Kidney (tissue), 14 donors: Measurements from ENCODE around the gene CES3. TPM values are rescaled to one million over a fixed set of nuclear protein-coding genes. Genes with fewer than 3 reads are reported as not detected.

ENCODE experiments used
- DNase-seq, 5 donors: peaks; one replicate each; pipeline ENCODE4 v3.0.0-alpha.2; 2013 to 2020
- FAIRE-seq: peaks from 2 replicates; lab custom pipeline; 2012; peaks lifted over from hg19 to GRCh38; lab: Jason Lieb, UNC
- H3K27ac ChIP-seq, 2 donors: one replicate each; pipeline ENCODE4 v1.7.0; 2013; ENCODE audit warnings: low read depth in 2 of 2, low read length in 2 of 2, inconsistent platforms in 1 of 2
- H3K27me3 ChIP-seq: one replicate; pipeline ENCODE4 v1.7.1; 2013; ENCODE audit warnings: low read length, inconsistent platforms; ENCODE audit not compliant: control insufficient read depth, insufficient read depth
- H3K36me3 ChIP-seq, 3 donors: one replicate each; pipeline versions ENCODE4 v1.7.0 to v1.7.1; 2013; ENCODE audit warnings: low read length in 3 of 3, control low read depth in 1 of 3, inconsistent platforms in 1 of 3; ENCODE audit not compliant: insufficient read depth in 3 of 3, control insufficient read depth in 2 of 3
- H3K4me1 ChIP-seq, 3 donors: one replicate each; pipeline versions ENCODE4 v1.7.0 to v1.7.1; 2013; ENCODE audit warnings: low read length in 3 of 3, inconsistent platforms in 1 of 3, low read depth in 1 of 3; ENCODE audit not compliant: control insufficient read depth in 2 of 3, insufficient read depth in 2 of 3
- H3K4me3 ChIP-seq, 3 donors: one replicate each; pipeline versions ENCODE4 v1.7.0 to v1.8.1; 2013; ENCODE audit warnings: low read length in 3 of 3, control low read depth in 1 of 3, inconsistent platforms in 1 of 3
- H3K9ac ChIP-seq, 3 donors: one replicate each; pipeline versions ENCODE4 v1.7.0 to v1.7.1; 2013; ENCODE audit warnings: low read length in 3 of 3, control low read depth in 1 of 3, inconsistent platforms in 1 of 3
- H3K9me3 ChIP-seq, 3 donors: one replicate each; pipeline versions ENCODE4 v1.7.0 to v1.7.1; 2013; ENCODE audit warnings: low read length in 3 of 3, control low read depth in 1 of 3, inconsistent platforms in 1 of 3; ENCODE audit not compliant: control insufficient read depth in 2 of 3, insufficient read depth in 1 of 3
- CTCF ChIP-seq: IDR thresholded peaks from 3 replicates; pipeline ENCODE4 v1.5.1; 2012; ENCODE audit warnings: mild to moderate bottlenecking, moderate library complexity, borderline replicate concordance; ENCODE audit not compliant: insufficient read depth; ENCODE audit errors: extremely low read depth
- intact Hi-C: fragments of 100-400 bp; cut with DNase I; formaldehyde crosslinking; loops from one replicate; pipeline ENCODE4 v1.11.1; 2022
- polyA plus RNA-seq: library from polyadenylated mRNA; stranded (reverse); fragments of 350-450 nt; fragmentation: Illumina TruSeq; extraction: RNeasy Lipid Tissue Mini Kit (QIAGEN cat#74804); gene quantifications from one replicate; pipeline ENCODE4 v1.2.3, GENCODE V29; 2014; ENCODE audit warnings: low read depth, low replicate concordance; ENCODE audit not compliant: insufficient read depth
- total RNA-seq: library from RNA; stranded (reverse); fragmentation: NEBNext Ultra II Directional; extraction: Animal tissue kit (Norgen Biotek cat#: 25700); gene quantifications from one replicate; pipeline ENCODE4 v1.2.1, GENCODE V29; 2021
- donor health status: control.
- donor health status: control.
- donor health status: control.
- donor health status: control.
- donor health status: control.
- donor health status: DM: yes; HTN: yes; CAD: no.
- donor health status: Normal renal cell carcinoma (clear cell type).

Gene CES3
- total and polyA plus RNA-seq, 2 donors from 2014 or later, result 2.1 to 7.8 TPM

- DNase-seq, result no peak
- H3K27me3 ChIP-seq, result no peaks in the 10 kb centered on the region
- no peak for FAIRE-seq
- H3K4me1 ChIP-seq, result peaks cover 0 to 3% (median 0%) of the 10 kb centered on the region in 3 donors
- H3K9me3 ChIP-seq, result no peaks in the 10 kb centered on the region
- TF ChIP-seq CTCF, result no peak
- no peak overlapping the region for H3K4me3 ChIP-seq
- intact Hi-C loops, result no loop called here
- H3K27ac ChIP-seq, result no peak overlapping the region
- no peaks in the 10 kb centered on the region for H3K36me3 ChIP-seq
- H3K9ac ChIP-seq, result no peak overlapping the region
Observed at GRCh38 chr16:67022531-67023214, 61.6 kb downstream of the CES3 start.

DNA sequence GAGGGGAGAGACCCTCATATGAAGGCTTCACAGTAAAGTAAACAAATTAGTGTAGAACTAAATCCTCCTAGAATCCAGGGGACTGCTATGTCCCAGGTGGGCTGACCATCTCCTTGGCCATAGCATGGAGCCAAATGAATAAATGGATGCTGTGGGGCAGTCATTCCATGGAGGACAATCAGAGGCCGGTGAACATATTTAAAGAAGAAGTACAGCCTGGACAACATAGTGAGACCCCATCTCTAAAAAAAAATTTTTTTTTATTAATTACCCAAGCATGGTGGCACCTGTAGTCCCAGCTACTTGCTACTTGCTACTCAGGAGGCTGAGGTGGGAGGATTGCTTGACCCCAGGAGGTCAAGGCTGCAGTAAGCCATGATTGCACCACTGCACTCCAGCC, 62.6 kb downstream of the CES3 start:
- Histone ChIP-seq H3K9ac (no peak overlapping the region), H3K36me3 (no peaks in the 10 kb centered on the region), H3K27ac (no peak overlapping the region), H3K4me3 (no peak overlapping the region), H3K9me3 (no peaks in the 10 kb centered on the region), H3K4me1 (peaks cover 0 to 3% (median 3%) of the 10 kb centered on the region in 3 donors), H3K27me3 (no peaks in the 10 kb centered on the region)
- DNase-seq (no peak), FAIRE-seq (no peak)
- intact Hi-C loops, result no loop called here
- no peak for TF ChIP-seq CTCF

Other genes starting within 250 kb of the CES3 start
- gene DYNC1LI2, start 209.7 kb upstream of the CES3 start, total RNA-seq, result 119 TPM
- gene DYNC1LI2, start 209.7 kb upstream of the CES3 start, polyA plus RNA-seq, result 32.0 TPM
- gene TERB1, start 159.7 kb upstream of the CES3 start, total RNA-seq, result 0.19 TPM
- gene TERB1, start 159.7 kb upstream of the CES3 start, polyA plus RNA-seq, result not detected
- gene NAE1, start 130.3 kb upstream of the CES3 start, total RNA-seq, result 45.6 TPM
- gene NAE1, start 130.3 kb upstream of the CES3 start, polyA plus RNA-seq, result 37.5 TPM
- not detected for gene CA7, start 116.9 kb upstream of the CES3 start, total RNA-seq
- gene CA7, start 116.9 kb upstream of the CES3 start, polyA plus RNA-seq, result not detected
- gene PDP2, start 80.8 kb upstream of the CES3 start, total RNA-seq, result 9.2 TPM
- gene PDP2, start 80.8 kb upstream of the CES3 start, polyA plus RNA-seq, result 5.1 TPM
- gene CDH16, start 42.4 kb upstream of the CES3 start, total RNA-seq, result 1,188 TPM
- gene CDH16, start 42.4 kb upstream of the CES3 start, polyA plus RNA-seq, result 1,180 TPM
- 90.9 TPM for gene RRAD, start 35.7 kb upstream of the CES3 start, total RNA-seq
- gene RRAD, start 35.7 kb upstream of the CES3 start, polyA plus RNA-seq, result 14.3 TPM
- 71.2 TPM for gene CIAO2B, start 26.9 kb upstream of the CES3 start, total RNA-seq
- 284 TPM for gene CIAO2B, start 26.9 kb upstream of the CES3 start, polyA plus RNA-seq
- 72.1 TPM for gene CES2, start 25.8 kb upstream of the CES3 start, total RNA-seq
- 76.9 TPM for gene CES2, start 25.8 kb upstream of the CES3 start, polyA plus RNA-seq
- 31.7 TPM for gene CES4A, start 27.3 kb downstream of the CES3 start, total RNA-seq
- gene CES4A, start 27.3 kb downstream of the CES3 start, polyA plus RNA-seq, result 14.9 TPM
- gene CBFB, start 67.9 kb downstream of the CES3 start, total RNA-seq, result 57.3 TPM
- 9.7 TPM for gene CBFB, start 67.9 kb downstream of the CES3 start, polyA plus RNA-seq
- gene PHAF1, start 148.7 kb downstream of the CES3 start, total RNA-seq, result 16.9 TPM
- 14.3 TPM for gene PHAF1, start 148.7 kb downstream of the CES3 start, polyA plus RNA-seq
- gene B3GNT9, start 189.7 kb downstream of the CES3 start, total RNA-seq, result 16.7 TPM
- gene B3GNT9, start 189.7 kb downstream of the CES3 start, polyA plus RNA-seq, result 12.1 TPM
- 27.1 TPM for gene TRADD, start 198.6 kb downstream of the CES3 start, total RNA-seq
- gene TRADD, start 198.6 kb downstream of the CES3 start, polyA plus RNA-seq, result 30.2 TPM
- gene FBXL8, start 198.7 kb downstream of the CES3 start, total RNA-seq, result 19.8 TPM
- 9.5 TPM for gene FBXL8, start 198.7 kb downstream of the CES3 start, polyA plus RNA-seq
- gene HSF4, start 203.5 kb downstream of the CES3 start, total RNA-seq, result 37.9 TPM
- 26.7 TPM for gene HSF4, start 203.5 kb downstream of the CES3 start, polyA plus RNA-seq
- gene NOL3, start 209.3 kb downstream of the CES3 start, total RNA-seq, result 36.4 TPM
- gene NOL3, start 209.3 kb downstream of the CES3 start, polyA plus RNA-seq, result 35.3 TPM
- 38.8 TPM for gene MATCAP1, start 222.7 kb downstream of the CES3 start, total RNA-seq
- 15.5 TPM for gene MATCAP1, start 222.7 kb downstream of the CES3 start, polyA plus RNA-seq
- gene EXOC3L1, start 228.9 kb downstream of the CES3 start, total RNA-seq, result 7.2 TPM
- 9.9 TPM for gene EXOC3L1, start 228.9 kb downstream of the CES3 start, polyA plus RNA-seq
- gene E2F4, start 230.9 kb downstream of the CES3 start, total RNA-seq, result 54.4 TPM
- gene E2F4, start 230.9 kb downstream of the CES3 start, polyA plus RNA-seq, result 39.1 TPM
- gene ELMO3, start 237.9 kb downstream of the CES3 start, total RNA-seq, result 24.2 TPM
- 33.1 TPM for gene ELMO3, start 237.9 kb downstream of the CES3 start, polyA plus RNA-seq